C4-2B (cell line): ENCODE results near the gene UNC79.

ENCODE experiments used
- ZFX ChIP-seq: fragments of 450-650 bp; IDR thresholded peaks from 2 replicates; pipeline ENCODE4 v1.6.1; 2017
- TF ChIP-seq, protein P1 (sequence below): fragments of 450-650 bp; conservative IDR thresholded peaks from 2 replicates; pipeline ENCODE4 v1.5.1; 2017; ENCODE audit warnings: mild to moderate bottlenecking

DNA sequence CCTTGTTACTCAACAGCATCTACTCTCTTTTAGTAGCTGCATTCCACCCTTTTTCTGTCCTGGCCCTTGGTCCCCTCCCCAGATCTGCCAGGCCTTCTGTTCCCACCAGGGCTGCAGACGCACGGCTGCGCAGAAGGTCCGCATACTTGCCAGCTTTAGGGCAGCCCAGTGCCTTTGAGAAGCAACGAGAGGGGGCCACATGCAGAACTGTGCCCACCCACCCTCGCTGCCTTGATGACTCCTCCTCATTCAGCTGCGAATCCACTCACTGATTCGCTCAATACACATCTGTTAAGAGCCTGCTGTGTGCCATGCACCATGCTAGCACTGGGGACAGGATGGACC, 318.3 kb downstream of the UNC79 start:
- TF ChIP-seq, protein P1, sequence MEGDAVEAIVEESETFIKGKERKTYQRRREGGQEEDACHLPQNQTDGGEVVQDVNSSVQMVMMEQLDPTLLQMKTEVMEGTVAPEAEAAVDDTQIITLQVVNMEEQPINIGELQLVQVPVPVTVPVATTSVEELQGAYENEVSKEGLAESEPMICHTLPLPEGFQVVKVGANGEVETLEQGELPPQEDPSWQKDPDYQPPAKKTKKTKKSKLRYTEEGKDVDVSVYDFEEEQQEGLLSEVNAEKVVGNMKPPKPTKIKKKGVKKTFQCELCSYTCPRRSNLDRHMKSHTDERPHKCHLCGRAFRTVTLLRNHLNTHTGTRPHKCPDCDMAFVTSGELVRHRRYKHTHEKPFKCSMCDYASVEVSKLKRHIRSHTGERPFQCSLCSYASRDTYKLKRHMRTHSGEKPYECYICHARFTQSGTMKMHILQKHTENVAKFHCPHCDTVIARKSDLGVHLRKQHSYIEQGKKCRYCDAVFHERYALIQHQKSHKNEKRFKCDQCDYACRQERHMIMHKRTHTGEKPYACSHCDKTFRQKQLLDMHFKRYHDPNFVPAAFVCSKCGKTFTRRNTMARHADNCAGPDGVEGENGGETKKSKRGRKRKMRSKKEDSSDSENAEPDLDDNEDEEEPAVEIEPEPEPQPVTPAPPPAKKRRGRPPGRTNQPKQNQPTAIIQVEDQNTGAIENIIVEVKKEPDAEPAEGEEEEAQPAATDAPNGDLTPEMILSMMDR: no peak
- TF ChIP-seq ZFX: no peak
